Bone marrow (tissue), 2 donors: ENCODE results near the gene GPR141.
"Not testable (repeated sequence)": the region's sequence is repeated elsewhere in the genome, so short reads cannot be mapped to it uniquely, and the experiment has no call there.

Source experiments
- DNase-seq, 2 donors: peaks; one replicate each; lab custom pipeline; 2025; lab: John Stamatoyannopoulos, UW

Gene GPR141

GRCh38 chr7:37686556-37687345, 3.2 kb downstream of the GPR141 start:
- DNase-seq, result no peak

DNA sequence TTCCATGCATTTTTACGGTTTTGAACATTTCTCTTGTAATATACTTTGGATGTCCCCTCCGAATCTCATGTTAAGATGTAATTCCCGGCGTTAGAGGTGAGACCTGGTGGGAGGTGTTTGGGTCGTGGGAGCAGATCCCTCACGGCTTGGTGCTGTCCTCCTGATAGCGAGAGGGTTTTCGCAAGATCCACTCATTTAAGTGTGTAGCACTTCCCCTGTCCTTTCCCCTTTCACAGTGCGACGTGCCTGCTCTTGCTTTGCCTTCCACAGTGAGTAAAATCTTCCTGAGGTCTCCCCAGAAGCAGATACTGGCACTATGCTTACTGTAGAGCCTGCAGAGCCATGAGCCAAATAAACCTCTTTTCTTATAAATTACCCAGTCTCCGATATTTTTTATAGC, 6.6 kb downstream of the GPR141 start:
- no peak for DNase-seq

- no peak for DNase-seq
Measured at GRCh38 chr7:37694208-37695094, 10.9 kb downstream of the GPR141 start.

DNA sequence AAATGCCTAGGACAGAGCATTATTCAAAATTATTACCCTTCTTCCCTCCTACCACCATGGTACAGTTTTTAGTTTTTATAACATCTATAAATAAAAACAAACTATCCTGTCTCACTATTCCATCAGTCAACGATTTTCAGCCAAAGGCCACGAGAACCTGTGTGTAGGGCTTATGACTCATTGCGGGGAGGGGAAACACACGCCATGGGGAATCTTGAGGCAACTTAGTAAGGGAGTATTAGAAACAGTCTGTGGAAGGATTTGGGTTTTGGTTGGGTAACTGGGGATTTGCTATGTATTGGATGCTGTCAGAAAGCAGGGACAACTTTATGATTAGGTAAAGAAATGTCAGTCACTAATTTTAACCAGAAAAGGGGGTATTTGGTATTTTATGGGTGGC, 14.7 kb downstream of the GPR141 start:
- DNase-seq, result no peak

GRCh38 chr7:37698782-37699181, 15.2 kb downstream of the GPR141 start:
- DNase-seq, result no peak

- DNase-seq, result no peak
Measured at GRCh38 chr7:37701769-37702168, 18.2 kb downstream of the GPR141 start.

- peak in 1 of 2 donors; percentile 22 for DNase-seq
Measured at GRCh38 chr7:37703361-37703760, 19.8 kb downstream of the GPR141 start.

- DNase-seq, result not testable (repeated sequence)
Measured at GRCh38 chr7:37704328-37704833, 20.8 kb downstream of the GPR141 start.

DNA sequence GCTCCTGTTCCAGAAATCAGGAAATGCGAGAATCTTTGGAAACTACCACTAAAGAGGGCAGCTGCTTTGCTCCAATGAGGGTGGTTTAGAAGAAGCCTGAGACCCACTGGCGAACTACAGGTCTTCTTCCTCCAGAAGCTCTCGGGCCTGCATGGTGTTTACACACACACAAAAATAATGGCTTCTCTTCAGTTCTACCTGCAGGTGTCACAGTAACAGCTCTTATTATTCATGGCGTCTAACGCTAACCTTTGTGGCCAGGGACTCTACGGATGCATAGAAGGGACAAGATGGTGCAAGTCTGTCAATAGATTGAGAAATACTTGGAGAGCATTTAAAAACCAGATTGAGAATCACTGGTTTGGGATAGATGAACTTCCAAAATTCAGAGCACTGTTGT, 22.4 kb downstream of the GPR141 start:
- no peak for DNase-seq

GRCh38 chr7:37706804-37707203, 23.2 kb downstream of the GPR141 start:
- DNase-seq, result no peak

GRCh38 chr7:37707754-37708485, 24.4 kb downstream of the GPR141 start:
- DNase-seq, result no peak

DNA sequence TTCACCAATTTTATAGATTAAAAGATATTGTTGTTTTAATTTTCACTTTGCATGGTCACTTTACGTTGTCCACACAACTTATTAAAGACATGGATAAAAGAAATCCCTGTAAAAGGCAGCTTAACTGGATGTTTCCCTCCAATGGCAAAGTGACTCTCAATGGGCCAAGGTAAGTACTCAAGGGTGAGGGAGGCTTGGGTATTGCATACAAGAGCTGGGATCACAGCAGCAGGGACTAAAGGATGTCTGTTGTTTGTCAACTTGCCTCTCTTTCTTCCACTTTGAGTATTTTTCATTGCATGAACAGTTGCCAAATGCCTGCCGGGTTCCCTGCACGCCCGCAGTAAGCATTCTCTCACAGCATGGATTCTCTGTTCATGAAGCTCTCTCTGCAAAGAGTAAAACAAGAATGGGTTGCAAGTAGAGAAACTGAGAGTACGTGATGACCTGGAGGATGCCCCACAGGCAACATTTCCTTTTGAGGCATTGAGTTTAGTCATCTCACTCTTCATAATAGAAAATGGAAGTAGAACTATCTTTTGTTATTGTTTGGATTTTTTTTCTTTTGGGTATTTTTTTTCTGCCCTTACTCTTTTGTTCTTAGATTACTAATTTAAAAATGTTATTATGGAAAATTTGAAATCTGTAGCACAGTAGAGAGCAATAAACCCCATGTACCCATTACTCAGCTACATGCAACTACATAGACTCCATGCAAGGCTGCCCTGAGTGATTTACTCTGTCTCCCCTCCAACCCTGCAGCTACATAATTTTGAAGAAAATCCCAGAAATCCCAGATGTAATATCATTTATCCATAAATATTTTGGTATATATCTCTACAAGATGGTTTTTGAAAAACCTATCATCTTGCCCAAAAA, 26.3 kb downstream of the GPR141 start:
- DNase-seq, result no peak

DNA sequence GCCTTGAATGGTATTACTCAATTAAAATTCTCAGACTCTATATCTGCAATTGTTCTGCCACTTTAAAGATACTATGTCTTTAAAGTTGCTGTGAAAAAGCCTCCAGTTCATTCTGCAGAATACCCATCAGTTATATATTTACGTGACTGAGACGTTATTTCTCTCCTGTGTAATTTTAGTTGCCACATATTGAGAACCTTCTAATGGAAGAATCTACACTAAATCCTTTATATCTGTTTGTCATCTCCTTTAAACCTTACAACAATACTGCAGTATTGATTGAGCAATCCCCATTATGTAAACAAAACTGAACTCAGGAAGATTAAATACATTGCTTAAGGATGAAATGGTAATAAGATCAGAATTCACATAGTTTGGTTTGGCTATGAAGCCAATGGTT, 30.0 kb downstream of the GPR141 start:
- DNase-seq, result no peak

GRCh38 chr7:37714606-37715005, 31.0 kb downstream of the GPR141 start:
- DNase-seq, result no peak

GRCh38 chr7:37718585-37718984, 35.0 kb downstream of the GPR141 start:
- DNase-seq, result no peak

DNA sequence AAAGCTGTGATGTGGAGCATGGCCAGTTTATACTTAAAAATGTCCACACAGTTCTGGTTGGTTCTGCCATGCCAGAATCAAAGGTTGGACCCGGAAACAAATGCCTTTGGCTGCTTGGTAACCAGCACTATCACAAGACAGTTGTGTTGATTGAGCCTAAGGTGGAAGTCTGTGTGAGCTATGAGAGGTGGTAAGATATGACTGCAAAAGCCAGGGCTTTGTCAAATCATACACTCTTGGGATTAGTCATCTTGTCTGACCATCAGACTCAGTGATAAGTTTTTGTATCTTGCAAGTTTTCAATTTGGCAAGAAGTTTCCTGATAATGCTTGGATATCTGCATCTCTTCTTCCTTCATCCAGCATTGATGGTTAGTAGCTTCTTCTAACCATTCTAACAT, 35.5 kb downstream of the GPR141 start:
- DNase-seq, result no peak

DNA sequence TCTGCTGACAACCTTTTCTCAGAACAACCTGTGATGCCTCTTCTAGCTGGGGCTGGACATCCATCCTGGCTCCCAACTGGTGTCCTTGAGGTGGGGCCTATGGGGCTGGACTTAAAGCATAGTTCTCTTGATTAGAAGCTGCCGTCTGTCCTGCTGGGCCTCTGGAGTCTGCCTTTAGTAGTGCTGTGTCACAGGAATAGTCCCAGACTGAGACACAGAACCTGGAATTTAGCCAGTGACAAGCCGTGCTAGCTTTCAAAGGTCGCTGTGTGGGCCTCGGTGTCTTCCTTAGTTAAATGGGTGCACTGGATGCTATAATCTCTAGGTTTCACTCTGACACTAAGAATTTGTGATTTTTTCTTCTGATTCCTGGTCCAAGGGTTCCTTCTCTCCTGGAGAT, 41.2 kb downstream of the GPR141 start:
- no peak for DNase-seq

GRCh38 chr7:37726016-37726415, 42.5 kb downstream of the GPR141 start:
- DNase-seq, result no peak

GRCh38 chr7:37728747-37729146, 45.2 kb downstream of the GPR141 start:
- DNase-seq, result no peak

DNA sequence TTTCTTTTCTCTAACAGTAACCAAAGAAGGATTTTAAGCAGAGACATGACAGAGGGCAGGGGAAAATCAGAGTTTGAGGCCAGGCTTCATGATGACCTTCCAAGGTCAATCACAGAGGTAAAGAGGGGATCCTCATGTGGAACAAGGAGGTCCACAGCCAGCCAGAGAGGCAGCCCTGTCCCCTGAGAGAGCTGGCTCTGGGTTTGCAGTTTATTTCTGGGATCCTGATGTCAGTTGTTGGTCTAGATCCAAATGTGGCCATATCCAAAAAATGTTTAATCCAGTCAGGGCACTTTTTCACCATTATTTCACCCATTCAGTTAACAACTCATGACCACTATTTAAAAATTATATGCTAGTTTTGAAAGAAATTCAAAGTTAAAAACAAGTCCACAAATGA, 45.6 kb downstream of the GPR141 start:
- DNase-seq, result no peak

DNA sequence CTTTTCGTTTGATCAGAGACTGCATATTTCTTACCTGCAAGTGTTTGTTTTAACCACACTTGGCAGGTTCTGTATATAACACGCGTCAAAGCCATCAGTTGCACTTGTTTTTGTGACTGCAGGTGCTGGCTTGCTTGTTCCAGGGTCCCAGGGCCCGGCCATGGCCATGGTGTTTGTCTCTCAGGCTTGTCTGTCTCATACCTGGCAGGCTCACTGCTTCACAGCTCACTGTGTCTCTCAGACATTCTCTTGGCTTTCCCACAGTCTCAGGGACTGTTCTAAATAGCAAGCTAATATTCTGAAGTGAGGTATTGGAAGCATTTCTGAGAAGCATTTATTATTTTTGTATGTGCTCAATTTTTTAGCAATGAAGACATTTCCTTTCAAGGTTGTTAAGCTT, 46.9 kb downstream of the GPR141 start:
- DNase-seq, result no peak
